ENCODE results near the gene OBSCN. TPM values are rescaled to one million over a fixed set of nuclear protein-coding genes. Genes with fewer than 3 reads are reported as not detected.

OBSCN gene
- total RNA-seq, 2 experiments from 2014 or later = 80.8 to 82.2 TPM

GRCh38 chr1:228284148-228284495 lies 76.3 kb downstream of the OBSCN start:
- H3K27me3 ChIP-seq (ENCODE audit: control insufficient read depth in 1 of 2, insufficient read depth in 2 of 2, low read length in 2 of 2) = no peaks in the 10 kb centered on the region
- ChIA-PET CTCF (no interaction called here), POLR2A (no interaction called here)
- no peaks in the 10 kb centered on the region for H3K27me3 Mint-ChIP-seq
- intact Hi-C loops (cut with DNase I, micrococcal nuclease) = no loop called here
- no peak for DNase-seq
- no peaks in the 10 kb centered on the region for H3K9me3 Mint-ChIP-seq
- no peak overlapping the region for H3K4me3 Mint-ChIP-seq
- no peak overlapping the region for H3K27ac ChIP-seq (ENCODE audit: low read depth in 1 of 2, low read length in 2 of 2)
- no peak overlapping the region for H3K27ac Mint-ChIP-seq
- H3K36me3 ChIP-seq (ENCODE audit: insufficient read depth, low read length) = peaks cover 7% of the 10 kb centered on the region
- no peaks in the 10 kb centered on the region for H3K4me1 ChIP-seq (ENCODE audit: insufficient read depth, low read length)
- TF ChIP-seq CTCF (IDR thresholded peaks at IDR 0.05) = no peak
- ATAC-seq (ENCODE audit: poor library complexity) = no peak
- H3K4me1 Mint-ChIP-seq (ENCODE audit: low read depth) = no peaks in the 10 kb centered on the region
- peaks cover 32% of the 10 kb centered on the region for H3K36me3 Mint-ChIP-seq (ENCODE audit: low read depth)
- no peak overlapping the region for H3K4me3 ChIP-seq (ENCODE audit: low read length)
- no peaks in the 10 kb centered on the region for H3K9me3 ChIP-seq (ENCODE audit: control insufficient read depth in 1 of 2, insufficient read depth in 1 of 2, low read length in 2 of 2)

- no peak for TF ChIP-seq CTCF (IDR thresholded peaks at IDR 0.05)
- Histone ChIP-seq H3K36me3 (ENCODE audit: insufficient read depth, low read length) (peaks cover 7% of the 10 kb centered on the region), H3K4me1 (ENCODE audit: insufficient read depth, low read length) (no peaks in the 10 kb centered on the region), H3K4me3 (ENCODE audit: low read length) (no peak overlapping the region), H3K27ac (ENCODE audit: low read depth in 1 of 2, low read length in 2 of 2) (no peak overlapping the region), H3K27me3 (ENCODE audit: control insufficient read depth in 1 of 2, insufficient read depth in 2 of 2, low read length in 2 of 2) (no peaks in the 10 kb centered on the region), H3K9me3 (ENCODE audit: control insufficient read depth in 1 of 2, insufficient read depth in 1 of 2, low read length in 2 of 2) (no peaks in the 10 kb centered on the region)
- H3K27me3 Mint-ChIP-seq = no peaks in the 10 kb centered on the region
- H3K9me3 Mint-ChIP-seq = no peaks in the 10 kb centered on the region
- intact Hi-C loops (cut with DNase I, micrococcal nuclease) = no loop called here
- ChIA-PET POLR2A (no interaction called here), CTCF (no interaction called here)
- DNase-seq = no peak
- ATAC-seq (ENCODE audit: poor library complexity) = no peak
- H3K4me1 Mint-ChIP-seq (ENCODE audit: low read depth) = no peaks in the 10 kb centered on the region
- H3K36me3 Mint-ChIP-seq (ENCODE audit: low read depth) = peaks cover 33% of the 10 kb centered on the region
- no peak overlapping the region for H3K27ac Mint-ChIP-seq
- no peak overlapping the region for H3K4me3 Mint-ChIP-seq
Observed at GRCh38 chr1:228284521-228284920, 76.7 kb downstream of the OBSCN start.

GRCh38 chr1:228285661-228286504 lies 78.0 kb downstream of the OBSCN start:
- Histone ChIP-seq H3K27ac (ENCODE audit: low read depth in 1 of 2, low read length in 2 of 2) (no peak overlapping the region), H3K4me3 (ENCODE audit: low read length) (no peak overlapping the region), H3K36me3 (ENCODE audit: insufficient read depth, low read length) (peaks cover 2% of the 10 kb centered on the region), H3K27me3 (ENCODE audit: control insufficient read depth in 1 of 2, insufficient read depth in 2 of 2, low read length in 2 of 2) (no peaks in the 10 kb centered on the region), H3K9me3 (ENCODE audit: control insufficient read depth in 1 of 2, insufficient read depth in 1 of 2, low read length in 2 of 2) (no peaks in the 10 kb centered on the region), H3K4me1 (ENCODE audit: insufficient read depth, low read length) (no peaks in the 10 kb centered on the region)
- ChIA-PET CTCF (no interaction called here), POLR2A (interaction anchor here (1.0 kb wide), 1 partner anchor 10 kb away, joined by 3 read pairs; no protein-coding TSS in a partner anchor)
- no peak for TF ChIP-seq CTCF (IDR thresholded peaks at IDR 0.05)
- no peak for ATAC-seq (ENCODE audit: poor library complexity)
- Mint-ChIP-seq H3K4me3 (no peak overlapping the region), H3K9me3 (no peaks in the 10 kb centered on the region), H3K27ac (no peak overlapping the region), H3K36me3 (ENCODE audit: low read depth) (peaks cover 33% of the 10 kb centered on the region), H3K27me3 (no peaks in the 10 kb centered on the region), H3K4me1 (ENCODE audit: low read depth) (no peaks in the 10 kb centered on the region)
- peak in 2 of 14 experiments; percentile 1 to 28 for DNase-seq
- intact Hi-C loops (cut with DNase I, micrococcal nuclease) = no loop called here
